ENCODE data around the gene GATA5. TPM values are rescaled to one million over a fixed set of nuclear protein-coding genes. Genes with fewer than 3 reads are reported as not detected.
A peak's percentile ranks its signal among the peaks of the same experiment; 100 is the strongest.

Gene GATA5
- polyA plus RNA-seq, 1 donor, result 40.9 TPM

DNA sequence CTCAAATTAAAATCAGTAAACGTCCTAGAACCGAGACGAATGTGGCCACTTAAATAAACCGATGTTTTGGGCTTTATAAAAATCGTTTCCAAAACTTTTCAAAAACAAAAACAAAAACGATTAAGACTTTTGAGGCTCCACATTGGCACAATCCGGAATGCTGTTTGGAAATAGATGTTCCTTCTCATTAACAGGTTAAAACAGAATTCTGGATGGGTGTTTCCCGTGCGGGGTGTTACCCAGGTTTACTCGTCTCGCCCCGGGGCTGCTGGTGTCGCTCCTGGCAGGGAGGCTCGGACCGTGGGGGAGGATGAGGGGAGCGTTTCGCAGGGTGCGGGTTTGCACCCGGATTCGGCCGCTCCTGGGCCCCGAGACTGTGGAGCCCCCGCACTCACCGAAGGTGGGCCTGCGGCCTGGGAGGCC, 1.2 kb downstream of the GATA5 start:
- no peak for DNase-seq
- 0% methylated on average over 2 of the region's 25 CpGs for WGBS (ENCODE audit: insufficient coverage, low lambda C conversion rate)
- Histone ChIP-seq H3K4me1 (ENCODE audit: control insufficient read depth, insufficient read depth, low read length) (peaks cover 35% of the 10 kb centered on the region), H3K9me3 (ENCODE audit: control insufficient read depth, low read depth, low read length) (peaks cover 9% of the 10 kb centered on the region), H3K36me3 (ENCODE audit: control insufficient read depth, insufficient read depth, low read length) (peaks cover 31% of the 10 kb centered on the region), H3K27ac (ENCODE audit: low read length) (peak overlapping the region; percentile 98), H3K4me3 (ENCODE audit: low read length) (peak overlapping the region; percentile 78), H3K27me3 (ENCODE audit: control insufficient read depth, insufficient read depth, low read length) (peaks cover 46% of the 10 kb centered on the region)

DNA sequence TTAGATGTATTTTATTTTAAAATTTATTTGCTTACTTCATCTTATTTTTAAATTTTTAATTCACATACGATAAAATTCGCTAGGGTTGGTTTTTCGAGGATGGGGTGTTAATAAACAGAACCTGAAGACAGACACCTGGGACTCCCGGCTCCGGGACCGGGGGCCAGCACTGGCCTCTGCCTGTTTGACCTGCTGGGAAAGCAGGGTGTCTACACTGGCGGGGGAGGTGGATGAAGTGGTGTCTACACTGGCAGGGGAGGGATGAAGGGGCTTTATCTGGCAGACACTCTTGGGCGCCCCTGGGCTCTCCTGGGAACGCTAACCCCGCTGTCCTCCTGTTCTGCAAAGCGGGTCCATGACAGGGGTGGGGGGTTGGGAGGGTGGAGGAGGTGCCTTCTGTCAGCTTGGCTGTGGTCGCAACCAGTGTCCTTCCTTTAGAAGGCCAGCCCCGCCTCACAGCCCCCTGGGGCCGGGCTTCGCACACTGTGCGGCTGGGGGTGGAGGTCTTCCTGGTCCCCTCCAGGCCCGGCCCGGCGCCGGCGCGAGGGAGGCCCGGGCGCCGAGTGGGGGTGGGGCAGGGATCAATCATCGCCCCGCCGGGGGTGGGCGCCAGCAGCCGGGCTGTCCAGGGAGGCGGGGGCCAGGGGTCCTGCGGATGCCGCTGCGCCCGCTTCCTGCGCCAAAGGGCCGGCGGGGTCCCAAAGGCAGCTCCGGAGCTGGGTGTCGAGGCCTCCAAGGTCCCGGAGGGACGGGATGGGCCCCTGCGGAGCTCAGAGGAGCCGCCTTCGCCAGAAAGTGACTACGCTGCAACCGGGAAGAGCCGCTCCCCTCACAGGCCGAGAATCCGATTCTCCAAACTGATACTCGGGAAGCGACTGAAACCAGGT, 1.8 kb downstream of the GATA5 start:
- Histone ChIP-seq H3K4me1 (ENCODE audit: control insufficient read depth, insufficient read depth, low read length) (peaks cover 33% of the 10 kb centered on the region), H3K9me3 (ENCODE audit: control insufficient read depth, low read depth, low read length) (peaks cover 9% of the 10 kb centered on the region), H3K27me3 (ENCODE audit: control insufficient read depth, insufficient read depth, low read length) (peaks cover 44% of the 10 kb centered on the region), H3K4me3 (ENCODE audit: low read length) (peak overlapping the region; percentile 78), H3K27ac (ENCODE audit: low read length) (peak overlapping the region; percentile 98), H3K36me3 (ENCODE audit: control insufficient read depth, insufficient read depth, low read length) (peaks cover 34% of the 10 kb centered on the region)
- 30% methylated on average over 3 of the region's 52 CpGs for WGBS (ENCODE audit: insufficient coverage, low lambda C conversion rate)
- peak in 1 of 2 donors; percentile 79 for DNase-seq

DNA sequence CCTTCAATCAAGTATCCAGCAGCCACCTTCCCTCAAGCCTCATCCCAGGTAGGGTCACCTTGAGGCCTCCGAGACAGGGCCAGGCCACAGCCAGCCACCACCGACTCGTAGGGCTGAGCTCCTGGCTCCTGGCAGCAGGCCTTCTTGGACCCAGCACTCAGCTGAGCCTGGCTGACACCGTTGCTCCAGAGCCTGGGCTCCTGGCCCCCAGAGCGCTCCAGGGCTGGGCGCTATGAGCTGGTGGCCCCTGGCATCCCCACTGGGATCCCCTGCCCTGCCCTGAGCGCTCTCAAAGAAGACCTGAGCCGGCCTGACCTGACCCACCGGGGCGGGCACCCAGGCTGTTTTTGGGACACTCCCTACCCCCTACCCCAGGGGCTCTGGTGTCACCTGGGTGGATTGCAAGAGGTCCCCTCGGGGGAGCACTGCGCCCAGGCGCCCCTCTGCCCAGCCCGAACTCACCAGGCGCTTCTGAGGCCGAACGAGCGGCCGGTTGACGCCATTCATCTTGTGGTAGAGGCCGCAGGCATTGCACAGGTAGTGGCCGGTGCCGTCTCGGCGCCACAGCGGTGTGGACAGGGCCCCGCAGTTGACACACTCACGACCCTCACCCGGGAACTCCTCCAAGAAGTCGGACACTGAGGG, 2.7 kb downstream of the GATA5 start:
- Histone ChIP-seq H3K27ac (ENCODE audit: low read length) (peak overlapping the region; percentile 98), H3K9me3 (ENCODE audit: control insufficient read depth, low read depth, low read length) (peaks cover 9% of the 10 kb centered on the region), H3K27me3 (ENCODE audit: control insufficient read depth, insufficient read depth, low read length) (peaks cover 44% of the 10 kb centered on the region), H3K36me3 (ENCODE audit: control insufficient read depth, insufficient read depth, low read length) (peaks cover 42% of the 10 kb centered on the region), H3K4me3 (ENCODE audit: low read length) (peak overlapping the region; percentile 78), H3K4me1 (ENCODE audit: control insufficient read depth, insufficient read depth, low read length) (peaks cover 39% of the 10 kb centered on the region)
- DNase-seq, result peak in 1 of 2 donors; percentile 62
- no CpG with 5 or more reads among the region's 30 CpGs for WGBS (ENCODE audit: insufficient coverage, low lambda C conversion rate)

DNA sequence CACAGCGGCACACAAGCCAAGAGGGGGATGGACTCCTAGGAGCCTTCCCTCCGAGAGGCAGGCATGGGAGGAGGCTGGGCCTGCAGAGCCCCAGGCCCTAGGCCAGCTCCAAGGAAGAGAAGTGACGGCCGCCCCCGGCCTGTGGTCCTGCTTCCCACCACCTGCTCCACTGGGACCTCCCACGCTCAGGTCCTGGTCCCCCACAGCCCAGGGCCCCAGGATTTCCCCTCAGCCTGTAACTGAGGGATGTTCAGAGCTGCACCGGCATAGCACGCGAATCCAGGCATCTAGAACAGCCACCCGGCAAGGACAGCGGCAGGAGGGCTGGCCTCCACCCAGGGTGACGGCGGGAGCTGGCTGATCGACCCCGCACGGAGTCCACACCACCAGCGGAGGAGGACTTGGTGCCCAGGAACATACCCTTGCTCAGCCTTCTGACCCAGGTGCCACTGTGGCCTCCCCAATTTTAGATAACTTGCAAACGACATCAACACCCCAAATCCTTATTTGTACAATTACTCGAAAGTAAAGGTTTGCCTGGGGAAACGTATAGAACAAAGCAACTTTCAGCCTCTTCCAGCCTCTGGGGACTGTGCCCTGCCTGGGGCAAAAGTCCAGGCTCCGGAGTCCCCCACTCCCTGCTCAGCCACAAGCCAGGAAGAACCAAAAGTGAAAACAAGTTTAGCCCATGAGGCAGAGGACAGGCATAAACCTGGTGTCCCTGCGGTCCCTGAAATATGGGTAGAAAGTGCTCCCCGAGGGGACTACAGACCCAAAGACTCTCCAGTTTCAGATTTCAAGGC, 3.5 kb downstream of the GATA5 start:
- H3K27ac ChIP-seq (ENCODE audit: low read length), result peak overlapping the region; percentile 98
- no CpG with 5 or more reads among the region's 23 CpGs for WGBS (ENCODE audit: insufficient coverage, low lambda C conversion rate)
- H3K27me3 ChIP-seq (ENCODE audit: control insufficient read depth, insufficient read depth, low read length), result peaks cover 38% of the 10 kb centered on the region
- peak; percentile 82 to 93 for DNase-seq
- peaks cover 48% of the 10 kb centered on the region for H3K36me3 ChIP-seq (ENCODE audit: control insufficient read depth, insufficient read depth, low read length)
- H3K9me3 ChIP-seq (ENCODE audit: control insufficient read depth, low read depth, low read length), result peaks cover 9% of the 10 kb centered on the region
- H3K4me1 ChIP-seq (ENCODE audit: control insufficient read depth, insufficient read depth, low read length), result peaks cover 40% of the 10 kb centered on the region
- H3K4me3 ChIP-seq (ENCODE audit: low read length), result peak overlapping the region; percentile 78

DNA sequence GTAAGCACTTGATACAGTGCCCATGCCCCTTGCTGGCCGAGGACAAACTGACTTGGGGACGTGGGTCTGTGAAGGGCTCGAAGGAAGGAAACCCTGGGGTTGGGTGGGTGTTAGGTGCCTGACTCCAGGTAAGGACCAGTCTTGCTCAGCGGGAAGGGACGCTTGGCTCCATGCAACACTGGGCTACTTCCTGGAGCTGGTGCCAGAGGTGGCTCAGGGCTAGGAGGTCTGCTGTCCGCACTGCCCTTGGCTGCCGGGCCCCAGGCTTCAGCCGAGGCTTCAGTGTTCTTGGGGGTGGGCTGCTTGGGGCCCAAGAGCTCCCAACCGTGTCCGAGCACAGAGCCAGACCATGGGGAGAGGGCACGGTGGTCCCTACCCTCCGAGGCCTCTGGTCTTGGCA, 5.3 kb downstream of the GATA5 start:
- Histone ChIP-seq H3K4me1 (ENCODE audit: control insufficient read depth, insufficient read depth, low read length) (peaks cover 40% of the 10 kb centered on the region), H3K9me3 (ENCODE audit: control insufficient read depth, low read depth, low read length) (peaks cover 2% of the 10 kb centered on the region), H3K36me3 (ENCODE audit: control insufficient read depth, insufficient read depth, low read length) (peaks cover 63% of the 10 kb centered on the region), H3K27me3 (ENCODE audit: control insufficient read depth, insufficient read depth, low read length) (peaks cover 29% of the 10 kb centered on the region), H3K27ac (ENCODE audit: low read length) (peak overlapping the region; percentile 13), H3K4me3 (ENCODE audit: low read length) (peak overlapping the region; percentile 10)
- DNase-seq, result no peak
- WGBS (ENCODE audit: insufficient coverage, low lambda C conversion rate), result no CpG with 5 or more reads among the region's 12 CpGs

DNA sequence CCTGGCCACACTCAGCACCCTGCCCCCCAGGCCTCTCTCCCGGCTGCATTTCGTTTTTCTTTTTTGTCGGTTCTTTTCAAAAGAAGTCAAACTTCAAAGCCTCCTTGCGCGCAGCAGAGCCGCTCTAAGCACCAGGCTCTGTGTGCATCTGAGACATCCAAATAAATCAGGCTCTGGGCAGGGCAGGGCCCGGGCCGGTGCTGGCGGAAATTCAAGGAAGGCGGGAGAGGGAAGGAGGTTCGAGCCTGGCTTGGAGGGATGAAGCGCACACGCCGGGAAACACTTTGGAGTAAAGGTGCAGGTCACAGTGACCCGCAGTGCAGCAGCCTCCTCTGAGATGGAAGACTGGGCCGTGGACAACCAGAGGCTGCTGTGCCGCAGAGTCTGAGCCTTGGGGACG, 5.8 kb downstream of the GATA5 start:
- H3K36me3 ChIP-seq (ENCODE audit: control insufficient read depth, insufficient read depth, low read length), result peaks cover 68% of the 10 kb centered on the region
- DNase-seq, result no peak
- H3K4me1 ChIP-seq (ENCODE audit: control insufficient read depth, insufficient read depth, low read length), result peaks cover 42% of the 10 kb centered on the region
- WGBS (ENCODE audit: insufficient coverage, low lambda C conversion rate), result 33% methylated on average over 1 of the region's 18 CpGs
- no peak overlapping the region for H3K27ac ChIP-seq (ENCODE audit: low read length)
- peaks cover 2% of the 10 kb centered on the region for H3K9me3 ChIP-seq (ENCODE audit: control insufficient read depth, low read depth, low read length)
- H3K27me3 ChIP-seq (ENCODE audit: control insufficient read depth, insufficient read depth, low read length), result peaks cover 26% of the 10 kb centered on the region
- H3K4me3 ChIP-seq (ENCODE audit: low read length), result peak overlapping the region; percentile 10

DNA sequence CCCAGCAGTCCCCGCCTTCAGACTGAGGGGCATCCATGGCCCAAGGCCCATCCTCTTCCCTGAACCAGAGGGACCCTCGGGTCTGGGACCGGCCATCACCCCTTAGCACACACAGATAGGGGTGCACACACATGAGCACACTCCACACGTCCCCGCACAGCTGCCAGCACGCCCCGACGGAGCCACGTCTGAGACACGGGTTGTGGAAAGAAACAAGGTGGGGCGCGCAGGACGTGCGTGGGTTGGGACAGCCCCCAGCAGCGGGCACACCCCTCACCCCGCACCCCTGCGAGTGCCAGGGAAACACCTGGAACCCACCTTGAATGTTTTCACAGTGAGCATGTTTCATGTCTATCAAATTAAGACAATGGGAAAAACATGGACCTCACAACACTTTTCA, 6.4 kb downstream of the GATA5 start:
- no peak for DNase-seq
- H3K9me3 ChIP-seq (ENCODE audit: control insufficient read depth, low read depth, low read length), result peaks cover 2% of the 10 kb centered on the region
- H3K4me1 ChIP-seq (ENCODE audit: control insufficient read depth, insufficient read depth, low read length), result peaks cover 45% of the 10 kb centered on the region
- peaks cover 20% of the 10 kb centered on the region for H3K27me3 ChIP-seq (ENCODE audit: control insufficient read depth, insufficient read depth, low read length)
- peaks cover 67% of the 10 kb centered on the region for H3K36me3 ChIP-seq (ENCODE audit: control insufficient read depth, insufficient read depth, low read length)
- WGBS (ENCODE audit: insufficient coverage, low lambda C conversion rate), result no CpG with 5 or more reads among the region's 17 CpGs
- no peak overlapping the region for H3K4me3 ChIP-seq (ENCODE audit: low read length)
- no peak overlapping the region for H3K27ac ChIP-seq (ENCODE audit: low read length)

DNA sequence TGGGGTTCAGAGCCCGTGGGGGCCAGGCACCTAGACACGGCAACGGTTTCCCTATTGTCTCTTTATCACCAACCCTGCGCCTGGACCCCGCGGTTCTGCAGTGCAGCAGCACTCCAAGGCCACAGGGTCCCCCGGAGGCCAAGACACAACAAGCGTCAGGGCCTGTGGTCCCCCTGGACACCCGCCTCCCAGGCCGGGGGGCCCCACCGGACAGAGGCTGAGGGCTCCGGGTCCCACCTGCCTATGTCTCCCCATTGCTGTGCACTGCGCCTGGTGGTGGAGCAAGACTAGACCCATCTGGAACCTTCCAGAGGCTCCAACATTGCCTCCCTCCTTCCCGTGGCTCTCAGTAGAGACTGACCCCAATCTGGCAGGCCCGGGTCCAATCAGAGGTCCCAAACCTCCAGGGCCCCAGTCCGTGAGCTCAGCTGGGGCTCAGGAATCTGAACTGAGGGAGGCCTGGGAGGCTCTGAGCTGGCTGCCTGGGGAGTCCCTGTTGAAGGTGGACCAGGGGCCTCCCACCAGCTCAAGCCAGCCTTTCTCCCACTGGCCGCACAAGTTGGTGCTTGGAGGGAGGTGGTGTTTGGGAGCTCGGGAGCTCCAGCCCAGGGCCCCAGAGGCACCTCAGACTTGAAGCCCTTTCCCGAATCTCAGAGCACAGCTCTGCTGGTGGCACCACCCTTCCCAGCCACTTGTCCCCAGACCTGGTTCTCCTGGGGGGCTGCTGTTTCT, 8.8 kb downstream of the GATA5 start:
- WGBS (ENCODE audit: insufficient coverage, low lambda C conversion rate), result no CpG with 5 or more reads among the region's 19 CpGs
- H3K27ac ChIP-seq (ENCODE audit: low read length), result no peak overlapping the region

DNA sequence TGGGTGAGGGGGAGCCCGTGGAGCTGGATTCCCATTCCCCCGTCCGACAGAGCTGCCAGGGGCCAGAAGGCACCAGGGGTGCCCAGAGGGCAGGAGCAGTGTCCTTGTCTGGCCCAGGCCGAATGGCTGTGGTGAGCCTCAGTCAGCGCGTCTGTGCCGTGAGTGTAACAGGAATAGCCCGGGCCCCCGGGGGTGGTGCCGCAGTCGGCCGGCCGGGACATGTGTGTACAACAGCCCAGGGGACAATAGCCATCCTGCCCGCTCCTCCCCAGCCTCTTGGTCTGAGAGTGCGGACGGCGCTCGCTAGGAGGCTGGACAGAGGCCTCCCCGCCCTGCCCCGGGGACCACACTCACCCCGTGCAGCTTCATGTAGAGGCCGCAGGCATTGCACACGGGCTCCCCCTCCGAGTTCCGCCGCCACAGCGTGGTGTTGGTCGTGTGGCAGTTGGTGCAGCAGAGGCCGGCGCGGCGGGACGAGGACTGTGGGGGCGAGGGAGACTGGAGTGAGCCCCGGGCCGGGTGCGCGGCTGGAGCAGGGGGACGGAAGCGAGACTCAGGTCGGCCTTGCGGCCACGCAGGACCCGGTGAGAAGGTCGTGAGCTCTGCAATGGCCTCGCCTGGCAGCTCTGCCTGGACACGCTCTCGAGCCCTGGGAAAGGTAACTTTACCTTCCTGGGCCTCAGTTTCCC, 9.6 kb downstream of the GATA5 start:
- Histone ChIP-seq H3K4me3 (ENCODE audit: low read length) (no peak overlapping the region), H3K4me1 (ENCODE audit: control insufficient read depth, insufficient read depth, low read length) (peaks cover 48% of the 10 kb centered on the region), H3K27me3 (ENCODE audit: control insufficient read depth, insufficient read depth, low read length) (peaks cover 9% of the 10 kb centered on the region), H3K27ac (ENCODE audit: low read length) (no peak overlapping the region), H3K9me3 (ENCODE audit: control insufficient read depth, low read depth, low read length) (no peaks in the 10 kb centered on the region), H3K36me3 (ENCODE audit: control insufficient read depth, insufficient read depth, low read length) (peaks cover 74% of the 10 kb centered on the region)
- DNase-seq, result no peak
- no CpG with 5 or more reads among the region's 48 CpGs for WGBS (ENCODE audit: insufficient coverage, low lambda C conversion rate)

More for the DNA sequence above, 8.8 kb downstream of the GATA5 start:
- H3K9me3 ChIP-seq (ENCODE audit: control insufficient read depth, low read depth, low read length), result no peaks in the 10 kb centered on the region
- no peak overlapping the region for H3K4me3 ChIP-seq (ENCODE audit: low read length)
- H3K4me1 ChIP-seq (ENCODE audit: control insufficient read depth, insufficient read depth, low read length), result peaks cover 48% of the 10 kb centered on the region
- H3K36me3 ChIP-seq (ENCODE audit: control insufficient read depth, insufficient read depth, low read length), result peaks cover 74% of the 10 kb centered on the region
- DNase-seq, result no peak
- H3K27me3 ChIP-seq (ENCODE audit: control insufficient read depth, insufficient read depth, low read length), result peaks cover 9% of the 10 kb centered on the region

All from large intestine (tissue), 3 donors.